Measurements from ENCODE around the gene VCL. TPM values are rescaled to one million over a fixed set of nuclear protein-coding genes. Genes with fewer than 3 reads are reported as not detected.

VCL gene
- total RNA-seq, result 39.2 TPM
- polyA plus RNA-seq, result 10 to 100 TPM; 11.4 to 16.1 (median 13.9) TPM

DNA sequence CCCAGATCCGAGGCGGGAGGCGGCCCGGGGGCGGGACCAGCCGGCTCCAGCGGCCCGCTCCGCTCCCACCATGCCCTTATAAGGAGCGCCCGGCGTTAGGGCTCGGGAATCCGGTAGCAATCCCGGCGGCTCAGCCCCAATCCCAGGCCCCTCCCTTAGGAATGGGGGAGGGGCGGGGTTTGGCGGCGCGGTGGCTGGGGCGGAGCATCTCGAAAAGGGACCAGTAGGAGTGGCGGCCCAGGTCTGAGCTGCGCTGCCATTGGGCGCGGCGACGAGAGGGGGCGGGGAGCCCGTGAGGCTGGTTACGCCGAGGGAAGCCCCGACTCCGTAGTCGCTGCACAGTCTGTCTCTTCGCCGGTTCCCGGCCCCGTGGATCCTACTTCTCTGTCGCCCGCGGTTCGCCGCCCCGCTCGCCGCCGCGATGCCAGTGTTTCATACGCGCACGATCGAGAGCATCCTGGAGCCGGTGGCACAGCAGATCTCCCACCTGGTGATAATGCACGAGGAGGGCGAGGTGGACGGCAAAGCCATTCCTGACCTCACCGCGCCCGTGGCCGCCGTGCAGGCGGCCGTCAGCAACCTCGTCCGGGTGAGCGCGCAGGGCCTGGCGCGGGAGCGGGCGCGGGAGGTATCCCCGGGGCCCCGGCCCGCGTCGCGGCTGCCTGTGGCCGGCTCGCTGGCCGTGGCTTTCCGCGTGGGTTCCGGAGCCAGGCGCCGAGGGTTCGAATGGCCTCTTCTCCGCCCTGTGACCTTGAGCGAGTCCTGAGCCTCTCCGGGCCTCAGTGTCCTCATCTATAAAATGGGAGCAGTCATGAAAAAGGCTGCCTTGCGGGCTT lies at the start of gene VCL:
VCL (plus strand) TSS at position 330 of the 836 bp plus-strand sequence; CDS start at position 422, 92 bp downstream.
- ATAC-seq (ENCODE audit: low read depth in 2 of 2), result peak; percentile 99

DNA sequence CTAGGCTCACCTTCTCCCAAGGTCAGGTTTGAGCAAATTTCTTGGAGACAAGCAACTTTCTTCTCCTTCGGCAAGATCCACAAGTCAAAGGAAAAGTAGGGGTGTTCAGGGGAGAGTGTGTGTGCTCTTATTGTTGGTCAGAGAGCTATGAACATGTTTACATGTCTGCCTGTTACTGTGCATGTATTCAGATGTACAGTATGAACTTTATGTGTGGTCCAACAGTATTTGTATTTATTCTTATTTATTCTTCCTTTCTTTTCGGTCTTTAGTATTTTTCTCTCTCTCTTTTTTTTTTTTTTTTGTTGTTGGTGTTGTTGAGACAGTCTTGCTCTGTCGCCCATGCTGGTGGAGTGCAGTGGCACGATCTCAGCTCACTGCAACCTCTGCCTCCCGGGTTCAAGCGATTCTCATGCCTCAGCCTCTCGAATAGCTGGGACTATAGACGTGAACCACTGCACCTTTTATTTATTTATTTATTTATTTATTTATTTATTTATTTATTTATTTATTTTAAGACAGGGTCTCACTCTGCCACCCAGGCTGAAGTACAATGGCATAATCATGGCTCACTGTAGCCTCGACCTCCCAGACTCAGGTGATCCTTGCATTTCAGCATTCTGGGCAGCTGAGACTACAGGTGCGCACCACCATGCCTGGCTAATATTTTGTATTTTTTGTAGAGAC lies 48.8 kb upstream of the VCL start:
- Mint-ChIP-seq H3K9me3 (no peaks in the 10 kb centered on the region), H3K4me1 (peaks cover 0 to 6% (median 0%) of the 10 kb centered on the region in 4 donors), H3K27ac (no peak overlapping the region), H3K4me3 (no peak overlapping the region), H3K36me3 (no peaks in the 10 kb centered on the region), H3K27me3 (no peaks in the 10 kb centered on the region)
- Histone ChIP-seq H3K36me3 (ENCODE audit: control insufficient read depth, insufficient read depth, low read length) (no peaks in the 10 kb centered on the region), H3K27me3 (ENCODE audit: control insufficient read depth, insufficient read depth, low read length) (no peaks in the 10 kb centered on the region), H3K4me1 (ENCODE audit: control insufficient read depth, insufficient read depth, low read length, poor library complexity, severe bottlenecking) (no peaks in the 10 kb centered on the region), H3K4me3 (ENCODE audit: low read depth, low read length) (no peak overlapping the region), H3K9me3 (ENCODE audit: control insufficient read depth in 2 of 2, low read length in 2 of 2) (no peaks in the 10 kb centered on the region), H3K27ac (ENCODE audit: insufficient read depth, low read length, poor library complexity, severe bottlenecking) (no peak overlapping the region)
- no peak for ATAC-seq (ENCODE audit: low read depth in 2 of 2)
- no peak for DNase-seq

More for the DNA sequence above, at the start of gene VCL:
- peak; percentile 93 to 96 (median 95) for DNase-seq
- Mint-ChIP-seq H3K4me3 (peak within 1 kb of the TSS; percentile 88 to 100 (median 99)), H3K4me1 (peaks cover 24 to 60% (median 42%) of the 10 kb centered on the region in 4 donors), H3K27me3 (peaks cover 5% of the 10 kb centered on the region), H3K36me3 (no peaks in the 10 kb centered on the region), H3K27ac (peak within 1 kb of the TSS; percentile 88 to 97 (median 96)), H3K9me3 (no peaks in the 10 kb centered on the region)
- peaks cover 28% of the 10 kb centered on the region for H3K4me1 ChIP-seq (ENCODE audit: control insufficient read depth, insufficient read depth, low read length, poor library complexity, severe bottlenecking)
- H3K36me3 ChIP-seq (ENCODE audit: control insufficient read depth, insufficient read depth, low read length), result no peaks in the 10 kb centered on the region
- H3K9me3 ChIP-seq (ENCODE audit: control insufficient read depth in 2 of 2, low read length in 2 of 2), result no peaks in the 10 kb centered on the region
- H3K27ac ChIP-seq (ENCODE audit: insufficient read depth, low read length, poor library complexity, severe bottlenecking), result peak within 1 kb of the TSS; percentile 78
- H3K4me3 ChIP-seq (ENCODE audit: low read depth, low read length), result peak within 1 kb of the TSS; percentile 95
- no peaks in the 10 kb centered on the region for H3K27me3 ChIP-seq (ENCODE audit: control insufficient read depth, insufficient read depth, low read length)

DNA sequence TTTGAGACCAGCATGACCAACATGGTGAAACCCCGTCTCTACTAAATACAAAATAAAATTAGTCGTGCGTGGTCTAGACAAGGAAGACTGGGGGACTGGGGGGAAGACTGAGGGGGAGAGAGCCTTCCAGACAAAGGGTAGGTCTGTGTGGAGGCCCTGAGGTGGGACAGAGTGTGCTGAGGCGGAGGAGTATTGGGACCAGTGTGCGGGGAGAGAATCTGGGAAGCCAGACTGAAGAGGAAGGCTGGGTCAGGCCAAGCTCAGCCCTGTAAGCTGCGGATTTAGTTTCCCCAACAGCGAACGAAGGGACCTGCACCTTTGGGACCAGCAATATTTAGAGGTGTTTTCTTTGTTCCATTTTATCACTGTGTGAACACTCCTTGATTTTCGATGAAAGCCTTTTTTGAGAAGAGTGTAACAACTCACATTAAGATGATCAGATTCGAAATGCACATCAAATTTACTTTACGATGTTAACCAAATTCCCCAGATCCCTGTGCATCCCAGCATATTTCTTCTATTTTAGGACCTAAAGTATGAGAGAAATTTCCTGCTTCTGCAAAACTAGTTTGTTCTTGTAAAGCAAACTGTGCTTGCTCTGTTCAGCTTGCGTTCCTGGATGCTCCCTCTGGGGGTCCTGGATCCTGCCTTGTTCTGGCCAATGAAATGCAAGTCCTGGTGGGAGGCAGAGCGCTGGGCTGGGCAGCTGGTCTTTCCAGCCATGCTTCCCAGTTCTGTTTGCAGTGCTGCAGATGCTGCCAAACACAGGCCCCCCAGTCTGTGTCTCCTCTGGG lies 47.6 kb upstream of the VCL start:
- Mint-ChIP-seq H3K27ac (no peak overlapping the region), H3K36me3 (no peaks in the 10 kb centered on the region), H3K4me3 (no peak overlapping the region)

DNA sequence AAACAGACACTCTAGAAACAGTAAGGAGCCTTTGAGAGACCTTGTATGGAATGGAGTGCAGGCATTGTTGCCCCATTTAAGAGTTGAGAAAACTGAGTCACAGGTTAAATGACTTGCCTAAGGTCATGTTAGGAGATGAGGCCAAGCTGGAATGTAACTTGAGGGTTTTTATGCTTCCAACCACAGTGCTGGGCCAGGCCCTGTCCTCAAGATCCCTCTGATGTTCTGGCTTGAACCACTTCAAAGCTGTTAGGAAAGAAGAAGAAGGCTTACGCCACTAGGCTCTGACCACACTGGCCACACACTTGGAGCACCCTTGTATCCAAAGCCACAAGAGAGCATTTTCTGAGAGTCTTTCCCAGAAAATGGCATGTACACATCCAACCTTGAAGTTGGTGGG lies 44.3 kb upstream of the VCL start:
- peaks cover 5% of the 10 kb centered on the region for H3K27me3 Mint-ChIP-seq
- peak overlapping the region in 1 of 3 donors; percentile 68 for H3K27ac Mint-ChIP-seq
- no peaks in the 10 kb centered on the region for H3K36me3 Mint-ChIP-seq
- no peak overlapping the region for H3K4me3 ChIP-seq (ENCODE audit: low read depth, low read length)
- H3K4me1 Mint-ChIP-seq, result peaks cover 9 to 38% (median 26%) of the 10 kb centered on the region in 4 donors
- no peaks in the 10 kb centered on the region for H3K27me3 ChIP-seq (ENCODE audit: control insufficient read depth, insufficient read depth, low read length)
- H3K4me3 Mint-ChIP-seq, result no peak overlapping the region
- H3K9me3 ChIP-seq (ENCODE audit: control insufficient read depth in 2 of 2, low read length in 2 of 2), result no peaks in the 10 kb centered on the region
- H3K9me3 Mint-ChIP-seq, result no peaks in the 10 kb centered on the region
- ATAC-seq (ENCODE audit: low read depth in 2 of 2) (no peak), DNase-seq (no peak)
- no peak overlapping the region for H3K27ac ChIP-seq (ENCODE audit: insufficient read depth, low read length, poor library complexity, severe bottlenecking)
- H3K36me3 ChIP-seq (ENCODE audit: control insufficient read depth, insufficient read depth, low read length), result no peaks in the 10 kb centered on the region
- peaks cover 27% of the 10 kb centered on the region for H3K4me1 ChIP-seq (ENCODE audit: control insufficient read depth, insufficient read depth, low read length, poor library complexity, severe bottlenecking)

More for the DNA sequence above, 47.6 kb upstream of the VCL start:
- Mint-ChIP-seq H3K4me1 (peaks cover 0 to 8% (median 6%) of the 10 kb centered on the region in 4 donors), H3K27me3 (no peaks in the 10 kb centered on the region), H3K9me3 (no peaks in the 10 kb centered on the region)
- Histone ChIP-seq H3K27ac (ENCODE audit: insufficient read depth, low read length, poor library complexity, severe bottlenecking) (no peak overlapping the region), H3K4me1 (ENCODE audit: control insufficient read depth, insufficient read depth, low read length, poor library complexity, severe bottlenecking) (no peaks in the 10 kb centered on the region), H3K36me3 (ENCODE audit: control insufficient read depth, insufficient read depth, low read length) (no peaks in the 10 kb centered on the region), H3K4me3 (ENCODE audit: low read depth, low read length) (no peak overlapping the region), H3K27me3 (ENCODE audit: control insufficient read depth, insufficient read depth, low read length) (no peaks in the 10 kb centered on the region), H3K9me3 (ENCODE audit: control insufficient read depth in 2 of 2, low read length in 2 of 2) (no peaks in the 10 kb centered on the region)
- ATAC-seq (ENCODE audit: low read depth in 2 of 2) (no peak), DNase-seq (no peak)

DNA sequence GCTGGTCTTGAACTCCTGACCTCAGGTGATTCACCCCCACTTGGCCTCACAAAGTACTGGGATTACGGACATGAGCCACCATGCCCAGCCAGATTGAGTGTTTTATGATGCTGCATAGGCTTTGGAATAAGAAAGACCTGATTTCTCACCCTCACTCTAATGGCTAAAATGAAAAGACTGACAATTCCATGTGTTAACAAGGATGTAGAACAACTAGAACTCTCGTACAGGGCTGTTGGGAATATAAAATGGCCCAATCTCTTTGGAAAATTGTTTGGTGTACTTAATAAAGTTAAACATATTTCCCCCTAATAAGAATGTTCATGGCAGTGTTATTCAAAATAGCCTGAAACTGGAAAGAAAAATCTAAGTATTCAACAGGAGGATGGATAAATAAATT lies 43.2 kb upstream of the VCL start:
- Histone ChIP-seq H3K4me1 (ENCODE audit: control insufficient read depth, insufficient read depth, low read length, poor library complexity, severe bottlenecking) (peaks cover 29% of the 10 kb centered on the region), H3K4me3 (ENCODE audit: low read depth, low read length) (no peak overlapping the region), H3K9me3 (ENCODE audit: control insufficient read depth in 2 of 2, low read length in 2 of 2) (no peaks in the 10 kb centered on the region), H3K27ac (ENCODE audit: insufficient read depth, low read length, poor library complexity, severe bottlenecking) (no peak overlapping the region), H3K36me3 (ENCODE audit: control insufficient read depth, insufficient read depth, low read length) (no peaks in the 10 kb centered on the region), H3K27me3 (ENCODE audit: control insufficient read depth, insufficient read depth, low read length) (no peaks in the 10 kb centered on the region)
- no peak overlapping the region for H3K27ac Mint-ChIP-seq
- H3K36me3 Mint-ChIP-seq, result no peaks in the 10 kb centered on the region
- H3K4me3 Mint-ChIP-seq, result no peak overlapping the region
- H3K27me3 Mint-ChIP-seq, result peaks cover 5% of the 10 kb centered on the region
- DNase-seq, result no peak
- H3K9me3 Mint-ChIP-seq, result no peaks in the 10 kb centered on the region
- no peak for ATAC-seq (ENCODE audit: low read depth in 2 of 2)
- H3K4me1 Mint-ChIP-seq, result peaks cover 9 to 48% (median 29%) of the 10 kb centered on the region in 4 donors

DNA sequence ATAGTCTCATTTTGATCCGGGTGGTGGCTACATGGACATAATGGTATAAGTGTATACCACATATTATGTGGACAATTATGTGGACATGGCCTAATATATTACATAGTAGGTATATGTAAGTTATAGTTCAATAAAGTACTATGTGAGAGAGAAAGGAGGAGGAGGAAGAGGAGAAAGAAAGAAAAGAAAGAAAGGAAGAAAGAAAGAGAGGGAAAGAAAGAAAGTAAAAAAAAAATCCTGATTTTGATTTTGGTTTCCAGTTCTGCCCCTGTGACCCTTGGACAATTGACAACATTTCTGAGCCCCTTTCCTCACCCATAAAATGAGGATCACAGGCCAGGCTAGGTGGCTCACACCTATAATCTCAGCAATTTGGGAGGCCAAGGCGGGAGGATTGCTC lies 42.2 kb upstream of the VCL start:
- ATAC-seq (ENCODE audit: low read depth in 2 of 2) (no peak), DNase-seq (no peak)
- Mint-ChIP-seq H3K36me3 (no peaks in the 10 kb centered on the region), H3K4me1 (peaks cover 9 to 51% (median 31%) of the 10 kb centered on the region in 4 donors), H3K27ac (peak overlapping the region; percentile 3 to 43 (median 39)), H3K4me3 (peak overlapping the region; percentile 55 to 74 (median 68)), H3K9me3 (no peaks in the 10 kb centered on the region), H3K27me3 (peaks cover 5% of the 10 kb centered on the region)
- Histone ChIP-seq H3K4me1 (ENCODE audit: control insufficient read depth, insufficient read depth, low read length, poor library complexity, severe bottlenecking) (peaks cover 29% of the 10 kb centered on the region), H3K27ac (ENCODE audit: insufficient read depth, low read length, poor library complexity, severe bottlenecking) (no peak overlapping the region), H3K4me3 (ENCODE audit: low read depth, low read length) (no peak overlapping the region), H3K36me3 (ENCODE audit: control insufficient read depth, insufficient read depth, low read length) (no peaks in the 10 kb centered on the region), H3K27me3 (ENCODE audit: control insufficient read depth, insufficient read depth, low read length) (no peaks in the 10 kb centered on the region), H3K9me3 (ENCODE audit: control insufficient read depth in 2 of 2, low read length in 2 of 2) (no peaks in the 10 kb centered on the region)

All from CD4-positive, CD25-positive, alpha-beta regulatory T cell (primary cell).